ENCODE measurements around the gene QSOX1. TPM values are rescaled to one million over a fixed set of nuclear protein-coding genes. Genes with fewer than 3 reads are reported as not detected.

Gene QSOX1
- total RNA-seq, 1 experiment from 2014 or later = 12.1 TPM

- TF ChIP-seq CTCF (IDR thresholded peaks at IDR 0.05; ENCODE audit: insufficient read depth in 1 of 2, low read depth in 1 of 2, low read length in 1 of 2, severe bottlenecking in 1 of 2, unreplicated experiment in 1 of 2) = no peak
- no peaks in the 10 kb centered on the region for H3K36me3 Mint-ChIP-seq (ENCODE audit: insufficient read depth, unreplicated experiment)
- no peaks in the 10 kb centered on the region for H3K27me3 Mint-ChIP-seq (ENCODE audit: insufficient read depth, unreplicated experiment)
- peaks cover 4% of the 10 kb centered on the region; the same call in 1 of the 2 replicates for H3K4me1 ChIP-seq
- no peak for DNase-seq
- H3K4me3 ChIP-seq (ENCODE audit: low read depth, low read length) = no peak overlapping the region
- peaks cover 9% of the 10 kb centered on the region for H3K4me1 Mint-ChIP-seq (ENCODE audit: low read depth, unreplicated experiment)
- no peak overlapping the region for H3K27ac Mint-ChIP-seq (ENCODE audit: unreplicated experiment)
- intact Hi-C loops (cut with micrococcal nuclease; ENCODE audit: unreplicated experiment) = no loop called here
- no TSS peak for BruUV-seq (replicated peaks)
- no peak overlapping the region for H3K4me3 Mint-ChIP-seq (ENCODE audit: unreplicated experiment)
- no peaks in the 10 kb centered on the region for H3K27me3 ChIP-seq (replicated peaks; ENCODE audit: control insufficient read depth, insufficient read depth, low read length)
- no peaks in the 10 kb centered on the region for H3K9me3 ChIP-seq
- ChIA-PET CTCF (no interaction called here), POLR2A (no interaction called here)
- H3K36me3 ChIP-seq (ENCODE audit: control insufficient read depth, insufficient read depth, low read length) = no peaks in the 10 kb centered on the region
- H3K9me3 Mint-ChIP-seq (ENCODE audit: unreplicated experiment) = no peaks in the 10 kb centered on the region
Measured at GRCh38 chr1:180193141-180194047, 38.7 kb downstream of the QSOX1 start.

DNA sequence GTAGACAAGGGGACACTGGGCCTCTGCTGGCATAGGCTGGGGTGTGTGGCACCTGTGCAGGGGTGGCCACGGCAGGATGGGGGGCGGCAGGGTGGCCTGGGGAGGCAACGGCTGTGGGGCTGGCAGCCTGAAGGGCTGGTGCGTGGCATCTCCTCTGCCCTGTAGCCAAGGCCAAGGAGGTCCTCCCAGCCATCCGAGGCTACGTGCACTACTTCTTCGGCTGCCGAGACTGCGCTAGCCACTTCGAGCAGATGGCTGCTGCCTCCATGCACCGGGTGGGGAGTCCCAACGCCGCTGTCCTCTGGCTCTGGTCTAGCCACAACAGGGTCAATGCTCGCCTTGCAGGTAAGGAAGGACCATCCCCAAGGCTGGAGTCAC lies 39.4 kb downstream of the QSOX1 start:
- Histone ChIP-seq H3K9me3 (no peaks in the 10 kb centered on the region), H3K36me3 (ENCODE audit: control insufficient read depth, insufficient read depth, low read length) (no peaks in the 10 kb centered on the region), H3K4me1 (peaks cover 4% of the 10 kb centered on the region; the same call in 1 of the 2 replicates), H3K27me3 (replicated peaks; ENCODE audit: control insufficient read depth, insufficient read depth, low read length) (no peaks in the 10 kb centered on the region), H3K4me3 (ENCODE audit: low read depth, low read length) (no peak overlapping the region)
- ChIA-PET POLR2A (no interaction called here), CTCF (no interaction called here)
- intact Hi-C loops (cut with micrococcal nuclease; ENCODE audit: unreplicated experiment) = no loop called here
- no peak overlapping the region for H3K27ac Mint-ChIP-seq (ENCODE audit: unreplicated experiment)
- H3K4me1 Mint-ChIP-seq (ENCODE audit: low read depth, unreplicated experiment) = peaks cover 9% of the 10 kb centered on the region
- no peak for TF ChIP-seq CTCF (IDR thresholded peaks at IDR 0.05; ENCODE audit: insufficient read depth in 1 of 2, low read depth in 1 of 2, low read length in 1 of 2, severe bottlenecking in 1 of 2, unreplicated experiment in 1 of 2)
- no peaks in the 10 kb centered on the region for H3K27me3 Mint-ChIP-seq (ENCODE audit: insufficient read depth, unreplicated experiment)
- no peak overlapping the region for H3K4me3 Mint-ChIP-seq (ENCODE audit: unreplicated experiment)
- no peaks in the 10 kb centered on the region for H3K36me3 Mint-ChIP-seq (ENCODE audit: insufficient read depth, unreplicated experiment)
- no peak for DNase-seq
- no TSS peak for BruUV-seq (replicated peaks)
- no peaks in the 10 kb centered on the region for H3K9me3 Mint-ChIP-seq (ENCODE audit: unreplicated experiment)

GRCh38 chr1:180194546-180195207 lies 40.0 kb downstream of the QSOX1 start:
- no peaks in the 10 kb centered on the region for H3K27me3 ChIP-seq (replicated peaks; ENCODE audit: control insufficient read depth, insufficient read depth, low read length)
- no peak for DNase-seq
- POLR2A ChIA-PET = interaction anchor here (0.6 kb wide), 1 partner anchor 19 kb away, joined by 10 read pairs; no protein-coding TSS in a partner anchor
- CTCF ChIA-PET = no interaction called here
- H3K27ac Mint-ChIP-seq (ENCODE audit: unreplicated experiment) = no peak overlapping the region
- intact Hi-C loops (cut with micrococcal nuclease; ENCODE audit: unreplicated experiment) = no loop called here
- H3K4me3 Mint-ChIP-seq (ENCODE audit: unreplicated experiment) = no peak overlapping the region
- peaks cover 4% of the 10 kb centered on the region; the same call in 1 of the 2 replicates for H3K4me1 ChIP-seq
- BruUV-seq (replicated peaks) = no TSS peak
- H3K9me3 ChIP-seq = no peaks in the 10 kb centered on the region
- no peaks in the 10 kb centered on the region for H3K9me3 Mint-ChIP-seq (ENCODE audit: unreplicated experiment)
- H3K27me3 Mint-ChIP-seq (ENCODE audit: insufficient read depth, unreplicated experiment) = no peaks in the 10 kb centered on the region
- no peak overlapping the region for H3K4me3 ChIP-seq (ENCODE audit: low read depth, low read length)
- no peak for TF ChIP-seq CTCF (IDR thresholded peaks at IDR 0.05; ENCODE audit: insufficient read depth in 1 of 2, low read depth in 1 of 2, low read length in 1 of 2, severe bottlenecking in 1 of 2, unreplicated experiment in 1 of 2)
- H3K36me3 Mint-ChIP-seq (ENCODE audit: insufficient read depth, unreplicated experiment) = no peaks in the 10 kb centered on the region
- H3K36me3 ChIP-seq (ENCODE audit: control insufficient read depth, insufficient read depth, low read length) = no peaks in the 10 kb centered on the region
- peaks cover 9% of the 10 kb centered on the region for H3K4me1 Mint-ChIP-seq (ENCODE audit: low read depth, unreplicated experiment)
